Smooth muscle cell (in vitro differentiated cells): ENCODE measurements around the gene MT1H. TPM values are rescaled to one million over a fixed set of nuclear protein-coding genes. Genes with fewer than 3 reads are reported as not detected.
A peak's percentile ranks its signal among the peaks of the same experiment; 100 is the strongest.

Experiments used
- DNase-seq: peaks from one replicate; lab custom pipeline; 2025; ENCODE audit not compliant: unreplicated experiment; lab: John Stamatoyannopoulos, UW
- H2AFZ ChIP-seq: fragments of 200-600 bp; sonication (generic); 2 replicates; pipeline ENCODE4 v1.6.0; 2016; ENCODE audit warnings: antibody characterized with exemption, low read depth, mild to moderate bottlenecking
- H3F3A ChIP-seq: fragments of 200-600 bp; sonication (generic); 2 replicates; pipeline ENCODE4 v1.6.0; 2017; ENCODE audit warnings: antibody characterized with exemption, low read depth
- H3K27ac ChIP-seq: fragments of 200-600 bp; sonication (generic); 2 replicates; pipeline ENCODE4 v1.5.1; 2016; ENCODE audit warnings: low read depth, mild to moderate bottlenecking
- H3K27me3 ChIP-seq: fragments of 200-600 bp; sonication (generic); 2 replicates; pipeline ENCODE4 v1.6.1; 2016; ENCODE audit warnings: low read depth, mild to moderate bottlenecking
- H3K36me3 ChIP-seq: fragments of 200-600 bp; sonication (generic); 2 replicates; pipeline ENCODE4 v1.5.1; 2016; ENCODE audit warnings: low read depth
- H3K4me1 ChIP-seq: fragments of 200-600 bp; sonication (generic); 2 replicates; pipeline ENCODE4 v1.5.1; 2016; ENCODE audit warnings: low read depth
- H3K4me2 ChIP-seq: fragments of 200-600 bp; sonication (generic); 2 replicates; pipeline ENCODE4 v1.6.0; 2016; ENCODE audit warnings: mild to moderate bottlenecking
- H3K4me3 ChIP-seq: fragments of 200-600 bp; sonication (generic); 2 replicates; pipeline ENCODE4 v1.5.1; 2016; ENCODE audit warnings: mild to moderate bottlenecking
- H3K79me2 ChIP-seq: fragments of 200-600 bp; sonication (generic); 2 replicates; pipeline ENCODE4 v1.6.0; 2016; ENCODE audit warnings: low read depth, mild to moderate bottlenecking
- H3K9ac ChIP-seq: fragments of 200-600 bp; sonication (generic); 2 replicates; pipeline ENCODE4 v1.6.0; 2016; ENCODE audit warnings: low read depth
- H3K9me3 ChIP-seq: fragments of 200-600 bp; sonication (generic); replicated peaks from 2 replicates; pipeline ENCODE4 v1.5.1; 2016; ENCODE audit warnings: low read depth
- H4K20me1 ChIP-seq: fragments of 200-600 bp; sonication (generic); 2 replicates; pipeline ENCODE4 v1.6.0; 2016; ENCODE audit warnings: low read depth
- CTCF ChIP-seq: fragments of 200-600 bp; sonication (generic); IDR thresholded peaks from 2 replicates; pipeline ENCODE4 v1.5.1; 2017; ENCODE audit warnings: borderline replicate concordance, mild to moderate bottlenecking, antibody characterized with exemption; ENCODE audit not compliant: insufficient read depth, poor library complexity, severe bottlenecking
- WGBS: methylation state at CpG from one replicate; pipeline ENCODE4 v1.1.7; 2016; ENCODE audit warnings: low lambda C conversion rate; 5-methylcytosine and 5-hydroxymethylcytosine counted together
- polyA plus RNA-seq: library from polyadenylated mRNA; unstranded; fragments of >200 nt; fragmentation: Nextera tagmentation; extraction: Ambion mirVana; gene quantifications from 2 replicates; pipeline ENCODE4 v1.2.1, GENCODE V29; 2016
- total RNA-seq: library from RNA; depleted of rRNA; stranded (reverse); fragments of >200 nt; gene quantifications from 2 replicates; pipeline ENCODE4 v1.2.3, GENCODE V29; 2014

Gene MT1H
- total and polyA plus RNA-seq, 2 experiments from 2014 or later, result not detected

DNA sequence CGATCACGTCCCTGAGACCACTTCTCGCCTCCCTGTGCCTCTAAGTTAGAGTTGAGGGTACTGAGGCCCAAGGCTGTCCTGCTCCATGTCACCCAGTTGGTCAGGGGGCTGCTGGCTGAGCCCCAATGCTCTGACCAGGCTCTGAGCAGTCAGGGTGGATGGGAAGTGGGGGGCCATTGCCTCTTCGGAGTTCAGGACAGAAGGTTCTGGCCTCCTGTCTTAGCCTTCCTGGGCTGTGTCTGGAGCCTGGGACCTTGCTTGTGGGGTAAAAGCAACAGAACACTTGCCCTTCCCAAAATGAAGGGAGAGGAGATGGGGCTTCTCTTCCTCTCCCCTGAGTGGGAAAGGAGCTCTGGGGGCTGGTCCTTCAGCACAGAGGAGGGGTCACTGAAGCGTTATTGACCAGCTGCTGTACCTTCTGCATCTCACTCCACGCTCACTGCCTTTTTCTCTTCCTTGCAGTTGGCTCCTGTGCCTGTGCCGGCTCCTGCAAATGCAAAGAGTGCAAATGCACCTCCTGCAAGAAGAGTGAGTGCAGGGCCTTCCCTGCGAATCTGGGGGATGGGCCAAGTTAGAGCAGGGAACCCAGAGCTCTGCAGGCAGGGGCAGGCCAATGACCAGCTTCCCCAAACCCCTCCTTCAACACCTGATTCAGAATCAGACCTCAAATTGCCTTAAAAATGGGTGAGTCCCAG lies 13.2 kb downstream of the MT1H start:
- Histone ChIP-seq H3K27ac (no peak overlapping the region), H4K20me1 (no peaks in the 10 kb centered on the region), H3K4me2 (peak overlapping the region; percentile 99), H3K4me1 (no peaks in the 10 kb centered on the region), H3K9me3 (no peaks in the 10 kb centered on the region), H3K36me3 (no peaks in the 10 kb centered on the region), H3K79me2 (no peaks in the 10 kb centered on the region), H3K9ac (peak overlapping the region; percentile 55), H3K27me3 (peaks cover 8% of the 10 kb centered on the region), H3K4me3 (peak overlapping the region; percentile 63), H3F3A (no peaks in the 10 kb centered on the region), H2AFZ (peak overlapping the region; percentile 98)
- TF ChIP-seq CTCF, result no peak
- DNase-seq, result no peak
- 36% methylated on average over 8 of the region's 8 CpGs for WGBS

- H3K36me3 ChIP-seq, result no peaks in the 10 kb centered on the region
- no peak overlapping the region for H3K4me3 ChIP-seq
- H3F3A ChIP-seq, result no peaks in the 10 kb centered on the region
- H3K27ac ChIP-seq, result no peak overlapping the region
- H3K9me3 ChIP-seq, result no peaks in the 10 kb centered on the region
- no peaks in the 10 kb centered on the region for H4K20me1 ChIP-seq
- H3K27me3 ChIP-seq, result peaks cover 5% of the 10 kb centered on the region
- TF ChIP-seq CTCF, result no peak
- H3K4me2 ChIP-seq, result no peak overlapping the region
- no peaks in the 10 kb centered on the region for H3K79me2 ChIP-seq
- WGBS, result 87% methylated on average over 5 of the region's 5 CpGs
- no peak overlapping the region for H2AFZ ChIP-seq
- no peaks in the 10 kb centered on the region for H3K4me1 ChIP-seq
- no peak for DNase-seq
- H3K9ac ChIP-seq, result no peak overlapping the region
These were observed 14.0 kb downstream of the MT1H start for GRCh38 chr16:56683424-56684172.

DNA sequence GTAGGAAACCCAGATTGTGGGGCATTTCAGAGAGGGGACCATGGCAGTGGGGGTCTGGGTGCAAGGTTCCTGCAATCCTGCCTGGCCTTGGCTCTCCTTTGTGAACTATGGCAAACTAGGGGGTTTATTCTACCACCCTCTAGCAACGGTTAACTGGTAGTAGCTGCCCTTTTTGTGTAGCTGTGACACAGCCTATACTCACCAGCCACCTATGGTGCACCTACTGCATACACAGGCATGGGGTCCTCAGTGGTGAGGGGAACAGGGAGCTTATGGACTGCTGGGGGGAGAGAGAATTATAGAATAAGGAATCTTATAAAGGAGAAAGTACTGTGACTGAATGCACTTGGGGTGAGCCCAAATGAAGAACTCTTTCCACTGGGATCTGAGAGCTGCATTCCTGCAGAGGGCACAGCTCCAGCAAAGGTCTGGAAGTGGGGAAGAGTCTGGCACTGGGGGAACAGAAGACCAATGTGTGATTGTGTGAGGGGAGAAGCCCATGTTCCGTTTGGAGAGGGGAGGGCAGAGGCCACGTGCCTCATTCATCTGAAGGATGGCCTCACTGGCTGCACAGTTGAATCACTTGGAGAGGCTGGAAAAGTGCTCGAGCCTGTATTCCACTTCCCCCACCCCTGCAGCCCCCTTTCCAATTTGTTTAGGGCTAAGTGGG lies 14.8 kb downstream of the MT1H start:
- H3K27me3 ChIP-seq, result peaks cover 5% of the 10 kb centered on the region
- TF ChIP-seq CTCF, result no peak
- H3K9me3 ChIP-seq, result no peaks in the 10 kb centered on the region
- no peak overlapping the region for H3K4me3 ChIP-seq
- no peak overlapping the region for H3K27ac ChIP-seq
- no peak overlapping the region for H3K9ac ChIP-seq
- no peak overlapping the region for H2AFZ ChIP-seq
- H3K4me1 ChIP-seq, result no peaks in the 10 kb centered on the region
- no peak for DNase-seq
- H3K36me3 ChIP-seq, result no peaks in the 10 kb centered on the region
- H4K20me1 ChIP-seq, result no peaks in the 10 kb centered on the region
- H3K79me2 ChIP-seq, result no peaks in the 10 kb centered on the region
- H3K4me2 ChIP-seq, result no peak overlapping the region
- no peaks in the 10 kb centered on the region for H3F3A ChIP-seq
- 79% methylated on average over 4 of the region's 4 CpGs for WGBS
